GM18526 (cell line): ENCODE results near the gene CEP104.

Experiments
- POLR2A ChIP-seq: IDR thresholded peaks from 3 replicates; pipeline ENCODE4 v1.6.1; 2011; ENCODE audit not compliant: insufficient read length; ENCODE audit errors: extremely low read depth

CEP104 gene

DNA sequence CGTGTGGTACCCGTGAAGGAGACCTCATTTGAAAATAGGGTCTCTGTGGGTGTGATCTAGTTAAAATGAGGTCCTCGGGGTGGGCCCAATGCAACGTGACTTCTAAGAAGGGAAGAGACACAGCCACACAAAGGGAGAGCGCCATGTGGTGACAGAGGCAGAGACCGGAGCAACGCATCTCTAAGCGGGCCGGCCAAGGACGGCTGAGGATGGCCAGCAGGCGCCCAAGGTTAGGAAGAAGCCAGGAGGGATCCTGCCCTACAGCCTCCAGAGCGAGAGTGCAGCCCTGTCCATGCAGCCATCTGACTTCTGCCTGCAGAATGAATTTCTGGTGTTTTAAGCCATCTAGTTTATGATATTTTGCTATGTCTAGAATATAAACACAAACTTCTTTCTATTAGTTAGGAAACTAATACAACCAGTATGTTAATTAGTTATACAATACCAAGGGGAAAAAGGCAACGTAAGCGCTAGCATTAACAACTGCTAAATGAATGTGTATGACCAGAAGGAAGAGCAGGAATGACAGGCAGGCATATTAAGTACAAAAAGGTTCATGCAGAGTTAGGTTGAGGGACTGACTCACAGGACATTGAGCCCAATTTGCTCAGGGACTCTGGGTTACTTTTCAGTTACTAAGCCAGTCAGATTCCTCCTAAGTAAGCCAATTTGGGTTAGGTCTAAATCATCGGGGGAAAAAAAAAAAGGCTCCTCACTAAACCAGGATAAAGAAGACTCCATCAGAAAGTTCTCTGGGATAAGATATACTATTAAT, 4.1 kb downstream of the CEP104 start:
- no peak for TF ChIP-seq POLR2A

GRCh38 chr1:3852091-3852490, 4.9 kb downstream of the CEP104 start:
- no peak for TF ChIP-seq POLR2A

- no peak for TF ChIP-seq POLR2A
These were observed 5.7 kb downstream of the CEP104 start for GRCh38 chr1:3851292-3851691.

DNA sequence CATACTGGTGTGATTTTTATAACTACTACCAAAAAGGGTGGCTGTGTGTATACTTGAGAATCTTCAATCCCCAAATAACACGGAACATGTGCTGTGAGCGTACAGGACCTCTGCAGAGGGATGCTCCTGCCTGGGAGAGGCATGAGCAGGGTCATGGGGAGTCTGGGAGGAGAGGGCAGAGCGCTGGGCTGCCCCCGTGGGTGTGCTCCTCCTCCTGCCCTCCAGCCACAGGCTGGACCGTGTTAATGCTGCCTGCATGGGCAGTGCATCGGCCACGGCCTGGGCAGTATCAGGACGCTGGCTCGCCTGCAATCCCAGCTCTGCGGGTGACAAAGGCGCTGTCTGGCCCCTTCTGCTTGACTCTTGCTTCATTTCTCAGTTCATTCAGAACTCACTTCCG, 6.2 kb downstream of the CEP104 start:
- TF ChIP-seq POLR2A: no peak

GRCh38 chr1:3847081-3847480, 9.9 kb downstream of the CEP104 start:
- TF ChIP-seq POLR2A: no peak

- TF ChIP-seq POLR2A: no peak
These were observed 10.5 kb downstream of the CEP104 start for GRCh38 chr1:3846541-3846940.

GRCh38 chr1:3842912-3843311, 14.1 kb downstream of the CEP104 start:
- TF ChIP-seq POLR2A: no peak

DNA sequence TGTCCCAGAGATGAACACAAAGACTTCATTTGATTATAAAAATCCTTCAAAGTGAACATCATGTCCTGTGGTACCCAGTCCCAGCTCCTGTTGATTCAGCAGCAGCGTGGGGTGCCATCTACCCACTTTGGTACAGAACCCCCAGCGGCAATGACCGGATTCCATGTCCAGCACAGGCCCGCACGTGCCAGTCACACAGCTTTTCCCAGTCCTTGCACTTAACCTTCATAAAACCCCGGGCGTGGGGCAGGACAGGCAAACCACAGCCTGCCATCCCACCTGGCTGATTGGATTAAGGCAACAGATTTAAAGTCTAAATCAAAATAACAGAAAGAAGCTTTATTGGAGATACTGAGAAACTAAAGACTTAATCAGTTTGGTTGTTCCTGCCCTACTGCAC, 15.5 kb downstream of the CEP104 start:
- no peak for TF ChIP-seq POLR2A

GRCh38 chr1:3838788-3839187, 18.2 kb downstream of the CEP104 start:
- no peak for TF ChIP-seq POLR2A

DNA sequence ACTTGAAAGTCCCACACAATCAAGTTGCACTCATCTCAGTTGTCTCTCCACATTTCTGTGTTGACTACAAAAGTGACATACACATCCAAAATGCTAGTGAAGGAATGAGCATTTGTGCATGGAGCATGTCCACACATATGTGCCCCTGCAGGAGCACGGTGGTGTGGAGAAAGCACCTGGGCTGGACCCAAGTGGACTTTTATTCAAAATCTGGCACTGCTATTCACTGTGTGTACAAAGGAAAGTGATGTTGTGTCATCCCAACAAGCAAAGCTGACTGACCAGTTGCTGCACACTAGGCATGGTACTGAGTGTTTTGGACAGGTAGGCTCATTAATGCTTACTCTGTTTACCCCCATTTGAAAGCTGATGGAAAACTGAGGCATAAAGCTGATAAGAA, 19.3 kb downstream of the CEP104 start:
- no peak for TF ChIP-seq POLR2A

DNA sequence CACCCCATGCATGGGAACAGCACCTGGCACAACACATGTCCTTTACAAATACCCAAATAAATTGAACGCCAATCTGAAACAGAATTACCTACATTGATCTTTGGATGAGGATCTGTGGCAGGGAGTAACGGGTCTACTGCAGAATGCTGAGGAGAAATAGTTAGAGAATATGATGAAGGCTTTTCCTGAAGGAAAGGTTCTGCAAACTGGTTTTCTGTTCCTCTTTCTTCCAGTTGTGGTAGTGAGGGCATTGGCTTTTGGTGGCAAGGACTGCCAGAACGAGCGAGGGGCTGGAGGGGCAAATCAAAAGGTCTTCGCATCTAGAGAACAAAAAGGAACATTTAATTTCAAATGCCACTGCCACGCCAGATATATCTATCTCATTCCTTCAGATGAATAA, 19.8 kb downstream of the CEP104 start:
- TF ChIP-seq POLR2A: no peak

GRCh38 chr1:3836421-3836820, 20.6 kb downstream of the CEP104 start:
- no peak for TF ChIP-seq POLR2A

- TF ChIP-seq POLR2A: no peak
These were observed 22.3 kb downstream of the CEP104 start for GRCh38 chr1:3834701-3835100.

- TF ChIP-seq POLR2A: no peak
These were observed 25.3 kb downstream of the CEP104 start for GRCh38 chr1:3831689-3832088.

DNA sequence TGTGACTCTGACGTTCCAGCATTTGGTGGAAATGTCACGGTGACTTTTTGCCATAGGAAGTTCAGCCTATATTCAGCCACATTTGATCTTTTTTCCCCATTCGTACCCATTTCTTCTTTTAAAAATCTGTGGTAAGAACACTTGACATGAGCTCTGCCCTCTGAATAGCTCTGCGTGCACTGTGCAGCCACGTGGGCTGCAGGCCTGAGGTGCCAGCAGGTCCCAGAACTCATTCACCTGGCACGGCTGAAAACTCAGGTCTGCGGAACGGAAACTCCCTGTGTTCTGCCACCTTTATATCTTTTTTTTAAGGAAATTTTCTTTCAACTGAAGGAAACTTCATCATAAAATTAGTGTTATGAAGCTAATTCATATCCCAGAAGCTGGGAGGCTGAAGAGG, 28.6 kb downstream of the CEP104 start:
- no peak for TF ChIP-seq POLR2A

GRCh38 chr1:3827813-3828307, 29.2 kb downstream of the CEP104 start:
- TF ChIP-seq POLR2A: no peak

- no peak for TF ChIP-seq POLR2A
These were observed 31.7 kb downstream of the CEP104 start for GRCh38 chr1:3825356-3825755.
